HG03045 (cell line): ENCODE measurements around the gene PPP1R10.
A peak's percentile ranks its signal among the peaks of the same experiment; 100 is the strongest.

Experiments used
- ATAC-seq: cut with Tn5 transposase; IDR thresholded peaks from one replicate; pipeline ENCODE4 v1.9.1; 2021; ENCODE audit warnings: mild to moderate bottlenecking, moderate library complexity; ENCODE audit not compliant: unreplicated experiment

Gene PPP1R10

DNA sequence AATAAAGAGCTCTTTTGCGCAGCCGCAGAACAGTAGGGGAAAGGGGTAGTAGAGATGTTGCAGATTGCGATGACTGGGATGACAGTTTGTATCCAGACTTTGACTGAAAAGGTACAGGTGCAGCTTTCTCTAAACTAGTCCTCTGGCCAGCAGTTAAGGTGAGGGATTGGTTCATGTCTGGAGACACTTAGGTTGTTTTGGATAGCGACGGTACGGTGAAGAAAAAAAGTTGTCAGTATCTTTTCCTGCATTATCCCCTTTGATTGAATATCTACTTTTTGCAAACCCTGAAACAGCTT is 59.4 kb downstream of the PPP1R10 start:
- ATAC-seq, result no peak

DNA sequence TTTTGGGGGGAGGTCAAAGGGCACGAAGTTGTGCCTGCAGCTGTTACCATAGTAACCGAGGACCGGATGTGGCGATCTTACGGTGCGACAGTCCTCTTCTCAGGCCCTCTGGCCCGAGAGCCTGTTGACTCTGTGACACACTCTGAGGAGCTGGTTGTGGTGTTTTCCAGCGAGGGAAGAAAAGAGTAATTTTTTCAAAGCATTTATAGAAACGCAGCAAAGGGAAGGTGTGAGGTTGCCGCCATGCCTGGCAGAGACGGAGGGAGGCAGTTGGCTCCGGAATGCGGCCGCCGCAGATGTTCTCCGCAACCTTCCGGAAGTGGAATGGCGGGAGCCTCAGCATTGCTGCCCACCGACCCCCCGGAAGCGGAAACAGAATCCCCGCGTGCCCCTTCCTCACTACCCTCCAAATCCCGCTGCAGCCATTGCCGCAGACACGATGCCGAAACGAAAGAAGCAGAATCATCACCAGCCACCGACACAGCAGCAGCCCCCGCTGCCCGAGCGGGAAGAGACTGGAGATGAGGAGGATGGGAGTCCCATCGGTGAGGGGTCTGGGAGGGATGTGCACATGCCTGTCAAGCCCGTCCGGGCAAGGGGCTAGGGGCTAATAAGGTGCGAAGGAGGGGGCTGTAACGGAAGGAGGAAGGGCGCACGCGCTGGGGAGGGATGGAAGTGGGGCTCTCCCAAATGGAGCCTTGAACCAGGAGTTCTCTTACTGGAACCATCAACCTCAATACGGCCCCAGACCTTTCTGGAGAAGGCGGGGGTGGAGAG is 59.9 kb downstream of the PPP1R10 start, which contains the start of gene PRR3:
Gene PRR3 (plus strand): TSS at position 390 of the 777 bp plus-strand sequence. CDS start 50 bp downstream, at position 440.
- ATAC-seq, result peak; percentile 54

DNA sequence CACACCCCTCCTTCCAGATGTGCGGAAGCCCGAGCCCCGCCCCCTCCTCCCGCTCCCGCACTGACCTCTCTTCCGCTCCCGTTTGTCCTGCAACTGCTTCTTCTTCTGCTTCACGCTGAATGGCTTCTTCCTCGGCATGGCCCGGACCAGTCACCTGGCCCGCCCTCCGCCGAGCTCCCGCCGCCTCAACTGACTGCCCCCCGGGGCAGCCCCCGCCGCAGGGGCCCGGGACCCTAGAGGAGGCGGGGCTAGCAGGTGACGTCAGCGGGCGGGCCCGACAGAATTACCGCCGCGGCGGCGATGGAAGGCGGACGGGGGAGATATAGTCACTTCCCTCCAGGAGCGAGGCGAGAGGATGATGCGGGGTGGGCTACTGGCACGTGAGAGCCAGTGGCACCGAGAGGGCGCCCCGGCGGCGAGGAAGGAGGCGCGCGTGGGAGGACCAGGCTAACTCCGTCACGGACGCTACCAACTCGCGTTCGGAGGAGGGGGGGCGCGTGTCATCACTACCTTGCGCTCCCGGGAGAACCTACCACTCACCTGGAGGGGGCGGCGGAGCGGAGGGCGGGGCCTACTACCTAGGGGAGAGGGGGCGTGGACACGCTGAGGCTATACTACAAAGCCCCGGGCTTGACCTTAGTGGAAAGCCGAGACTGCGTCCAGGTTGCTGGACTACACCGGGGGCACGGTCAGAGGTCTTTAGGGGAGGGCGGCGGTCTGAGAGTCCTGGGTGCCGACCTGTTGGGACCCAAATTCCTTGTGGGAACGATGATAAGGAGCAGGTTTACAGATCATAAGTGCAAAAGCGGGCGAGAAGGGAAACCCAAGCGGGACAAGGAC is 60.8 kb downstream of the PPP1R10 start, which contains the start of gene GNL1:
Gene GNL1 (minus strand): TSS at position 424 of the 840 bp plus-strand sequence. CDS start 286 bp downstream, at position 138.
- peak; percentile 80 for ATAC-seq

DNA sequence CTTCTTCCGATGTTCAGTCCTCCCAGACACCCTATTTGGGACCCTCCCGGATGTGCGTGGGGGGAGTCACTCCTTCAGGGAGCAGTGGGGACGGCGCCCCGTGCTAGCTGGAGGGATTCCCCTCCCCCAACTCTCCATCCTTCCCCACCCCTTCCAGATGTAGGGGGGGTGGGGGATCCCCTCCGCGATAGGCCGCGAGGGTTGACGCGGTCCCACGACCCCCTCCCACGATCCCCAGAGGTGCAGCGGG is 61.3 kb downstream of the PPP1R10 start:
- no peak for ATAC-seq

DNA sequence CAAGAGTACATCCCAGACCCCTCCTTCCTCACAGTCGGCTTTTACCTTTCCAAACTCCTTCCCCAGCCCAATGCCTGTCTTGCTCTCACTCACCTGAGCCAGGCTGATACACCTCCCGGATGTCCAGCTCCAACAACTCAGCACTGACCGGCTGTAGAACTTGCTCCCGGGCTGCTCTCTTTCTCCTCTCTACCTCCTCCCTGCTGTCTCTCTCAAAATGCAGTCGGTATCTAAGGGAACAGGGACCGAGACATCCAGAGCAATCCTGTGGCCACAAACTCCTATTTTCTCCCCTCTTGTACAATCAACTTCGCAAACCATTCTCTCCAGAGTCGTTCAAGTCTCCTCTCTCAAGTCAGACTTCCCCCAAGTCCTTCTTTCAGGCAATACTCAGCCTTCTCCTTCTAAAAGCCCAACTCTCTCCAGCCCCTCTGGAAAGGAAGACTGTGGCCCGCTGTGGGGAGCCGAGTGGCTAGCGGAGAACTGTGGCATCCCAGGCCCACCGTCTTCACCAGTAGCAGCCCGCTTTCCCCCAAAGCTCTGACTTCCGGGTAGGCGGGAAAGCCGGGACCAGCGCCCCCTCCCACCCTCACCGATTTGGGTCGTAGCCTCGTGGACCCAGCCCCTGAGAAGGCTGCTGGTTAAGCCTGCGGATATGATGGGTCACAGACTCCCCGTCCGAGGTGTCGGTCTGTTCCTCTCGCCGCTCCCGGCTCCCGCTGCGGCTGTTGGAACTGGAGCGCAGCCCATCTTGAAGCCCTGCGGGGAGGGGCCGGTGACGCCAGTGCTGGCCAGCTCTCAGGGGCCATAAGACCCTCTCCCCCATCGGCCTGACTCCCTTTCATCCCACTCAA is 61.9 kb downstream of the PPP1R10 start:
- ATAC-seq, result no peak

DNA sequence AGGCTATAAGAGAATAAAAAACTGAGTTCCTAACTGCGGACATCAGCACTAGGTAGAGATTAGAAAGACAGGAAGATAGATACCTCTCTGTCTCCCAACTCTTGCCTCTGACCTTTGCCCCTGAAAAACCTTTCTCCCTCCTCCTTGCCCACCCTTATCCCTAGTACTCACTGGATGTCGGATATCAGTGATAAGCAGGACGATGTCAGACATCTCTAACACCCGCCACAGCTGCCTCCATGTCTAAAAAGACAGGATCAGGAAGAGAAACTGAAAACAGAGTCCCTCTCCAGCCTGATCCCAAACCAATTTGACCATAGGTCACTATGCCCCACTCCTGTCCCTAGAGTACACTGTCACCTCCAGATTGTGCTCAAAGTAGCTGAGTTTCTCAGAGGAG is 62.6 kb downstream of the PPP1R10 start:
- no peak for ATAC-seq
